Activated CD8-positive, alpha-beta T cell treated with anti-CD3 and anti-CD28 coated beads for 36 hours (primary cell): ENCODE data around the gene EGFR. TPM values are rescaled to one million over a fixed set of nuclear protein-coding genes. Genes with fewer than 3 reads are reported as not detected.

Source experiments
- ATAC-seq: fragments of 200-7000 bp; cut with Tn5 transposase; one replicate; pipeline ENCODE4 v1.10.0; 2021; ENCODE audit warnings: mild to moderate bottlenecking, moderate library complexity
- CTCF ChIA-PET: fragments of 350-600 bp; sonication (Branson Sonifier 250); formaldehyde crosslinking; loops from one replicate; lab custom pipeline; 2021; ENCODE audit warnings: antibody characterized with exemption; lab: Charles Lee
- POLR2A ChIA-PET: fragments of 350-600 bp; sonication (Branson Sonifier 250); formaldehyde crosslinking; loops from one replicate; lab custom pipeline; 2021; ENCODE audit warnings: antibody characterized with exemption; lab: Charles Lee
- DNase-seq: peaks from one replicate; pipeline ENCODE4 v3.0.0-alpha.2; 2020
- H3K27ac Mint-ChIP-seq: one replicate; pipeline ENCODE4 v1.8.0; 2021; ENCODE audit warnings: mild to moderate bottlenecking, mixed read lengths
- H3K27me3 Mint-ChIP-seq: one replicate; pipeline ENCODE4 v1.8.0; 2021; ENCODE audit warnings: mixed read lengths
- H3K36me3 Mint-ChIP-seq: one replicate; pipeline ENCODE4 v1.8.0; 2021; ENCODE audit warnings: low read depth, mixed read lengths
- H3K4me1 Mint-ChIP-seq: one replicate; pipeline ENCODE4 v1.8.0; 2021; ENCODE audit warnings: low read depth, mixed read lengths
- H3K4me3 Mint-ChIP-seq: one replicate; pipeline ENCODE4 v1.8.0; 2021; ENCODE audit warnings: mild to moderate bottlenecking, moderate library complexity, mixed read lengths
- H3K9me3 Mint-ChIP-seq: one replicate; pipeline ENCODE4 v1.8.0; 2021; ENCODE audit warnings: mixed read lengths
- CTCF ChIP-seq: fragments of 200-600 bp; IDR thresholded peaks from one replicate; pipeline ENCODE4 v1.8.0; 2022; ENCODE audit warnings: antibody characterized with exemption, mild to moderate bottlenecking
- intact Hi-C: fragments of 100-400 bp; cut with micrococcal nuclease; formaldehyde crosslinking; loops from one replicate; pipeline ENCODE4 v1.10.0; 2022
- total RNA-seq, 2 experiments: library from RNA; stranded (reverse); gene quantifications; one replicate each; pipeline ENCODE4 v1.2.3, GENCODE V29; 2021

EGFR gene
- total RNA-seq, 2 experiments from 2014 or later: not detected

GRCh38 chr7:55211726-55212125, 192.9 kb downstream of the EGFR start:
- Mint-ChIP-seq H3K36me3 (no peaks in the 10 kb centered on the region), H3K4me3 (no peak overlapping the region), H3K27ac (no peak overlapping the region), H3K4me1 (no peaks in the 10 kb centered on the region), H3K9me3 (no peaks in the 10 kb centered on the region), H3K27me3 (peaks cover 1% of the 10 kb centered on the region)
- ChIA-PET CTCF (interaction anchor here (1.7 kb wide), 1 partner anchor 43 kb away, joined by 7 read pairs; no protein-coding TSS in a partner anchor), POLR2A (no interaction called here)
- no peak for DNase-seq
- intact Hi-C loops: no loop called here
- ATAC-seq: no peak
- TF ChIP-seq CTCF: no peak

- Mint-ChIP-seq H3K4me1 (no peaks in the 10 kb centered on the region), H3K27me3 (peaks cover 1% of the 10 kb centered on the region), H3K27ac (no peak overlapping the region), H3K9me3 (no peaks in the 10 kb centered on the region), H3K36me3 (no peaks in the 10 kb centered on the region), H3K4me3 (no peak overlapping the region)
- intact Hi-C loops: no loop called here
- DNase-seq (no peak), ATAC-seq (no peak)
- POLR2A ChIA-PET: no interaction called here
- CTCF ChIA-PET: interaction anchor here (1.4 to 1.7 kb wide), 2 partner anchors 36 to 43 kb away, joined by 3 to 7 read pairs; no protein-coding TSS in a partner anchor
- TF ChIP-seq CTCF: no peak
Observed at GRCh38 chr7:55212176-55212575, 193.4 kb downstream of the EGFR start.

GRCh38 chr7:55212838-55213237, 194.0 kb downstream of the EGFR start:
- Mint-ChIP-seq H3K36me3 (no peaks in the 10 kb centered on the region), H3K27ac (no peak overlapping the region), H3K4me3 (no peak overlapping the region), H3K27me3 (peaks cover 1% of the 10 kb centered on the region), H3K4me1 (no peaks in the 10 kb centered on the region), H3K9me3 (no peaks in the 10 kb centered on the region)
- TF ChIP-seq CTCF: no peak
- intact Hi-C loops: no loop called here
- ATAC-seq (no peak), DNase-seq (no peak)
- CTCF ChIA-PET: interaction anchor here (1.4 kb wide), 1 partner anchor 35 kb away, joined by 3 read pairs; no protein-coding TSS in a partner anchor
- POLR2A ChIA-PET: no interaction called here

- H3K27me3 Mint-ChIP-seq: peaks cover 1% of the 10 kb centered on the region
- ATAC-seq: no peak
- no peaks in the 10 kb centered on the region for H3K9me3 Mint-ChIP-seq
- CTCF ChIA-PET: no interaction called here
- POLR2A ChIA-PET: no interaction called here
- no peak overlapping the region for H3K27ac Mint-ChIP-seq
- TF ChIP-seq CTCF: no peak
- no peak for DNase-seq
- intact Hi-C loops: no loop called here
- H3K4me1 Mint-ChIP-seq: no peaks in the 10 kb centered on the region
- H3K36me3 Mint-ChIP-seq: no peaks in the 10 kb centered on the region
- H3K4me3 Mint-ChIP-seq: no peak overlapping the region
Observed at GRCh38 chr7:55214707-55215106, 195.9 kb downstream of the EGFR start.

GRCh38 chr7:55223023-55223422, 204.2 kb downstream of the EGFR start:
- TF ChIP-seq CTCF: no peak
- H3K4me1 Mint-ChIP-seq: no peaks in the 10 kb centered on the region
- H3K9me3 Mint-ChIP-seq: peaks cover 5% of the 10 kb centered on the region
- H3K4me3 Mint-ChIP-seq: no peak overlapping the region
- H3K27ac Mint-ChIP-seq: no peak overlapping the region
- POLR2A ChIA-PET: no interaction called here
- CTCF ChIA-PET: no interaction called here
- H3K27me3 Mint-ChIP-seq: peaks cover 5% of the 10 kb centered on the region
- ATAC-seq (no peak), DNase-seq (no peak)
- intact Hi-C loops: no loop called here
- H3K36me3 Mint-ChIP-seq: no peaks in the 10 kb centered on the region
